ENCODE results near the gene CNDP1.

CNDP1 gene

GRCh38 chr18:74587441-74587840 is 53.1 kb downstream of the CNDP1 start:
- no peak for DNase-seq

GRCh38 chr18:74589021-74589420 is 54.7 kb downstream of the CNDP1 start:
- DNase-seq: no peak

GRCh38 chr18:74589811-74590210 is 55.5 kb downstream of the CNDP1 start:
- no peak for DNase-seq

- DNase-seq: no peak
These were observed 56.4 kb downstream of the CNDP1 start for GRCh38 chr18:74590671-74591070.

GRCh38 chr18:74595431-74595830 is 61.1 kb downstream of the CNDP1 start:
- DNase-seq: no peak

GRCh38 chr18:74597034-74597661 is 62.8 kb downstream of the CNDP1 start:
- DNase-seq: peak in 13 of 14 donors; percentile 44 to 92 (median 85)

- DNase-seq: peak; percentile 86 to 98 (median 92)
These were observed 63.5 kb downstream of the CNDP1 start, which contains the start of gene ZNF407 for GRCh38 chr18:74597662-74598349. TSS of gene ZNF407 (plus strand) at chr18:74597870. CDS start at chr18:74631020, 33,150 bp downstream.

- peak in 4 of 14 donors; percentile 67 to 75 (median 71) for DNase-seq
These were observed 64.2 kb downstream of the CNDP1 start for GRCh38 chr18:74598350-74599001.

GRCh38 chr18:74604361-74604760 is 70.1 kb downstream of the CNDP1 start:
- DNase-seq: no peak

- DNase-seq: no peak
These were observed 70.5 kb downstream of the CNDP1 start for GRCh38 chr18:74604774-74605173.

GRCh38 chr18:74608681-74609080 is 74.4 kb downstream of the CNDP1 start:
- DNase-seq: no peak

- DNase-seq: no peak
These were observed 75.2 kb downstream of the CNDP1 start for GRCh38 chr18:74609535-74609934.

- no peak for DNase-seq
These were observed 75.8 kb downstream of the CNDP1 start for GRCh38 chr18:74610051-74610615.

- DNase-seq: no peak
These were observed 76.6 kb downstream of the CNDP1 start for GRCh38 chr18:74610860-74611259.

- DNase-seq: no peak
These were observed 77.5 kb downstream of the CNDP1 start for GRCh38 chr18:74611765-74612164.

- no peak for DNase-seq
These were observed 79.1 kb downstream of the CNDP1 start for GRCh38 chr18:74613381-74613780.

GRCh38 chr18:74616494-74616893 is 82.2 kb downstream of the CNDP1 start:
- DNase-seq: no peak

GRCh38 chr18:74617486-74617885 is 83.2 kb downstream of the CNDP1 start:
- DNase-seq: no peak

GRCh38 chr18:74622072-74622471 is 87.8 kb downstream of the CNDP1 start:
- no peak for DNase-seq

- DNase-seq: no peak
These were observed 88.9 kb downstream of the CNDP1 start for GRCh38 chr18:74623047-74623816.

GRCh38 chr18:74624466-74624865 is 90.2 kb downstream of the CNDP1 start:
- no peak for DNase-seq

GRCh38 chr18:74625157-74625556 is 90.9 kb downstream of the CNDP1 start:
- no peak for DNase-seq

All from C1 segment of cervical spinal cord (tissue), 14 donors.